Spleen (tissue), 11 donors: ENCODE measurements around the gene GPRIN1. TPM values are rescaled to one million over a fixed set of nuclear protein-coding genes. Genes with fewer than 3 reads are reported as not detected.
A peak's percentile ranks its signal among the peaks of the same experiment; 100 is the strongest.

Experiments
- DNase-seq: peaks from one replicate; pipeline ENCODE4 v3.0.0-alpha.2; 2020
- H3K27ac ChIP-seq, 8 donors: fragments of 200-600 bp; sonication (generic) in 7 of 8; 1 replicate in 4 of 8; 2 replicates in 4 of 8; pipeline versions ENCODE4 v1.5.0 to v1.8.0; 2016 to 2021; ENCODE audit warnings: inconsistent platforms in 4 of 8, mild to moderate bottlenecking in 4 of 8, moderate library complexity in 1 of 8
- H3K27me3 ChIP-seq, 7 donors: fragments of 200-600 bp; sonication (generic) in 6 of 7; replicated peaks in 1 of 7; 1 replicate in 4 of 7; 2 replicates in 3 of 7; pipeline versions ENCODE4 v1.5.0 to v1.8.0; 2016 to 2021; ENCODE audit warnings: inconsistent platforms in 3 of 7, mild to moderate bottlenecking in 1 of 7
- H3K36me3 ChIP-seq, 6 donors: fragments of 200-600 bp; sonication (generic) in 5 of 6; 1 replicate in 4 of 6; 2 replicates in 2 of 6; pipeline versions ENCODE4 v1.5.0 to v1.8.0; 2016 to 2021; ENCODE audit warnings: inconsistent platforms in 2 of 6
- H3K4me1 ChIP-seq, 6 donors: fragments of 200-600 bp; sonication (generic) in 5 of 6; 1 replicate in 3 of 6; 2 replicates in 3 of 6; pipeline versions ENCODE4 v1.5.0 to v1.8.0; 2016 to 2021; ENCODE audit warnings: inconsistent platforms in 3 of 6
- H3K4me3 ChIP-seq, 8 donors: fragments of 200-600 bp; sonication (generic) in 7 of 8; 1 replicate in 4 of 8; 2 replicates in 4 of 8; pipeline versions ENCODE4 v1.5.0 to v1.8.0; 2016 to 2021; ENCODE audit warnings: inconsistent platforms in 4 of 8, mild to moderate bottlenecking in 4 of 8, moderate library complexity in 2 of 8
- H3K9me3 ChIP-seq, 8 donors: fragments of 200-600 bp; sonication (generic) in 7 of 8; 1 replicate in 4 of 8; 2 replicates in 4 of 8; pipeline versions ENCODE4 v1.5.0 to v1.8.0; 2016 to 2021; ENCODE audit warnings: inconsistent platforms in 4 of 8
- POLR2A ChIP-seq, 3 donors: fragments of 450-650 bp; IDR thresholded peaks; one replicate each; pipeline ENCODE4 v1.5.1; 2017; ENCODE audit warnings: antibody characterized with exemption in 3 of 3, mild to moderate bottlenecking in 1 of 3
- POLR2AphosphoS5 ChIP-seq, 3 donors: sonication (generic); formaldehyde crosslinking; IDR thresholded peaks; one replicate each; pipeline ENCODE4 v1.5.1; 2017; ENCODE audit warnings: antibody characterized with exemption in 3 of 3
- WGBS, 5 donors: extraction: QIAGEN DNeasy Blood & Tissue Kit in 3 of 5; methylation state at CpG; one replicate each; pipeline versions ENCODE4 v1.1.5 to v1.1.7; 2013 to 2018; 5-methylcytosine and 5-hydroxymethylcytosine counted together
- intact Hi-C: fragments of 100-400 bp; cut with DNase I; formaldehyde crosslinking; loops from one replicate; pipeline ENCODE4 v1.15.0; 2023; ENCODE audit warnings: low total_unique reads
- polyA plus RNA-seq, 3 donors: library from polyadenylated mRNA; stranded (reverse); fragments of 200-250 nt; gene quantifications; one replicate each; pipeline ENCODE4 v1.2.1, GENCODE V29; 2013
- total RNA-seq, 7 donors: library from RNA; depleted of rRNA in 3 of 7; stranded (reverse); fragments of >200 nt in 3 of 7; fragmentation: NEBNext Ultra II Directional in 4 of 7; extraction: Animal tissue kit (Norgen Biotek cat#: 25700) in 4 of 7; gene quantifications; one replicate each; pipeline versions ENCODE4 v1.1.0 to v1.2.1, GENCODE V29; 2016 to 2021
- TF ChIP-seq, protein P1 (sequence below), 11 experiments: fragments of 200-600 bp in 7 of 11; fragments of 450-650 bp in 4 of 11; sonication (generic) in 4 of 11; IDR thresholded peaks in 8 of 11; conservative IDR thresholded peaks in 3 of 11; 1 replicate in 7 of 11; 2 replicates in 4 of 11; pipeline versions ENCODE4 v1.4.0 to v1.8.0; 2016 to 2021; ENCODE audit warnings: antibody characterized with exemption in 11 of 11, inconsistent platforms in 4 of 11, mild to moderate bottlenecking in 1 of 11
- donor health status: healthy with polysubstance abuse.
- donor health status: DM: no; HTN: no; CAD: no; lungs with moderate emphysema.
- donor health status: DM: no; HTN: no; CAD: no.
- donor health status: Bipolar disorder and iron deficiency.
- donor health status: healthy.
- donor health status: DM: no; HTN: no; CAD: no.
- donor health status: DM: yes; HTN: yes; CAD: no.

GPRIN1 gene
- total and polyA plus RNA-seq, 10 donors: 0.13 to 1.3 (median 0.76) TPM

DNA sequence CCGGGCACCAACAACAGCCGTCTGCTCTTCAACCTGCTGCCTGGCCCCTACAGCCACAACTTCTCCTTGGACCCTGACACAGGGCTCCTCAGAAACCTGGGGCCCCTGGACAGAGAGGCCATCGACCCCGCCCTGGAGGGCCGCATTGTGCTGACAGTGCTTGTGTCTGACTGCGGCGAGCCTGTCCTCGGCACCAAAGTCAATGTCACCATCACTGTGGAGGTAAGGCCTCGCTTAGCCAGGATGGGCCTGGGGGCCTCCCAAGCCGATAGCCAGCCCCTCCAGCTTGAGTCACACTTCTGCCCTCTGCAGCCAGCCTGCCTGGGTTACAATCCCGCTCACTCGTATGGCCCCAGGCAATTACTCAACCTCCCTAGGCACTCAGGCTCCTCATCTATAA is 28.6 kb downstream of the GPRIN1 start:
- H3K36me3 ChIP-seq: no peaks in the 10 kb centered on the region
- peaks cover 0 to 26% (median 20%) of the 10 kb centered on the region in 8 donors for H3K9me3 ChIP-seq
- no peaks in the 10 kb centered on the region for H3K4me1 ChIP-seq
- intact Hi-C loops: no loop called here
- no peak overlapping the region for H3K27ac ChIP-seq
- H3K4me3 ChIP-seq: no peak overlapping the region
- 78 to 93% (median 89%) methylated on average over 5 to 12 of the region's 12 CpGs for WGBS, 5 donors
- TF ChIP-seq, protein P1, sequence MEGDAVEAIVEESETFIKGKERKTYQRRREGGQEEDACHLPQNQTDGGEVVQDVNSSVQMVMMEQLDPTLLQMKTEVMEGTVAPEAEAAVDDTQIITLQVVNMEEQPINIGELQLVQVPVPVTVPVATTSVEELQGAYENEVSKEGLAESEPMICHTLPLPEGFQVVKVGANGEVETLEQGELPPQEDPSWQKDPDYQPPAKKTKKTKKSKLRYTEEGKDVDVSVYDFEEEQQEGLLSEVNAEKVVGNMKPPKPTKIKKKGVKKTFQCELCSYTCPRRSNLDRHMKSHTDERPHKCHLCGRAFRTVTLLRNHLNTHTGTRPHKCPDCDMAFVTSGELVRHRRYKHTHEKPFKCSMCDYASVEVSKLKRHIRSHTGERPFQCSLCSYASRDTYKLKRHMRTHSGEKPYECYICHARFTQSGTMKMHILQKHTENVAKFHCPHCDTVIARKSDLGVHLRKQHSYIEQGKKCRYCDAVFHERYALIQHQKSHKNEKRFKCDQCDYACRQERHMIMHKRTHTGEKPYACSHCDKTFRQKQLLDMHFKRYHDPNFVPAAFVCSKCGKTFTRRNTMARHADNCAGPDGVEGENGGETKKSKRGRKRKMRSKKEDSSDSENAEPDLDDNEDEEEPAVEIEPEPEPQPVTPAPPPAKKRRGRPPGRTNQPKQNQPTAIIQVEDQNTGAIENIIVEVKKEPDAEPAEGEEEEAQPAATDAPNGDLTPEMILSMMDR (IDR thresholded peaks at IDR 0.05 in 8 of 11, conservative IDR thresholded peaks at IDR 0.05 in 3 of 11): no peak
- TF ChIP-seq POLR2A (IDR thresholded peaks at IDR 0.05) (no peak), POLR2AphosphoS5 (IDR thresholded peaks at IDR 0.05) (no peak)
- H3K27me3 ChIP-seq: peaks cover 0 to 5% (median 0%) of the 10 kb centered on the region in 7 donors
- no peak for DNase-seq

GRCh38 chr5:176579323-176579722 is 30.6 kb downstream of the GPRIN1 start:
- no peak for DNase-seq
- H3K27ac ChIP-seq: no peak overlapping the region
- H3K4me1 ChIP-seq: peaks cover 0 to under 1% (median 0%) of the 10 kb centered on the region in 6 donors
- peaks cover 0 to 6% (median under 1%) of the 10 kb centered on the region in 8 donors for H3K9me3 ChIP-seq
- TF ChIP-seq POLR2AphosphoS5 (IDR thresholded peaks at IDR 0.05): no peak
- no peak for TF ChIP-seq POLR2A (IDR thresholded peaks at IDR 0.05)
- TF ChIP-seq, protein P1 (IDR thresholded peaks at IDR 0.05 in 8 of 11, conservative IDR thresholded peaks at IDR 0.05 in 3 of 11): no peak
- no peak overlapping the region for H3K4me3 ChIP-seq
- 32 to 87% (median 73%) methylated on average over 4 of the region's 4 CpGs for WGBS, 5 donors
- intact Hi-C loops: no loop called here
- H3K27me3 ChIP-seq: peaks cover 0 to 5% (median 0%) of the 10 kb centered on the region in 7 donors
- no peaks in the 10 kb centered on the region for H3K36me3 ChIP-seq

DNA sequence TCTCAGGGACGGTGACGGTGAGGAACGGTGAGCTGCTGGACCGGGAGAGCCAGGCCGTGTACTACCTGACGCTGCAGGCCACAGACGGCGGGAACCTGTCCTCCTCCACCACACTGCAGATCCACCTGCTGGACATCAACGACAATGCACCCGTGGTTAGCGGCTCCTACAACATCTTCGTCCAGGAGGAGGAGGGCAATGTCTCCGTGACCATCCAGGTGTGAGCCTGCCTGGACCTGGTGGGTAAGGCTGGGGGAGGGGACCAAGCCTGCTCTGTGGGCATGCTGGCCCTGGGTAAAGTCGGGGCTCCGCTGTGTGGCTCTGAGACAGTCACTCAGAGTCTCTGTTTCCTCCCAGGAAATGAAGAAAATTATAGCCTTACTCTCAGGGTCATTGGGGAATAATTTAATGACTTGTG is 31.6 kb downstream of the GPRIN1 start:
- no peak for TF ChIP-seq POLR2AphosphoS5 (IDR thresholded peaks at IDR 0.05)
- TF ChIP-seq POLR2A (IDR thresholded peaks at IDR 0.05): no peak
- TF ChIP-seq, protein P1 (IDR thresholded peaks at IDR 0.05 in 8 of 11, conservative IDR thresholded peaks at IDR 0.05 in 3 of 11): peak in 10 of 11 experiments; percentile 11 to 62 (median 44)
- no peak overlapping the region for H3K4me3 ChIP-seq
- no peak overlapping the region for H3K27ac ChIP-seq
- peaks cover 0 to 10% (median 0%) of the 10 kb centered on the region in 7 donors for H3K27me3 ChIP-seq
- 39 to 45% (median 43%) methylated on average over 11 to 15 of the region's 15 CpGs for WGBS, 5 donors
- DNase-seq: no peak
- H3K9me3 ChIP-seq: no peaks in the 10 kb centered on the region
- peaks cover 0 to 8% (median 2%) of the 10 kb centered on the region in 6 donors for H3K4me1 ChIP-seq
- intact Hi-C loops: no loop called here
- H3K36me3 ChIP-seq: no peaks in the 10 kb centered on the region

- H3K4me3 ChIP-seq: no peak overlapping the region
- TF ChIP-seq POLR2A (IDR thresholded peaks at IDR 0.05): no peak
- 76 to 85% (median 81%) methylated on average over 25 to 36 of the region's 36 CpGs for WGBS, 5 donors
- H3K36me3 ChIP-seq: no peaks in the 10 kb centered on the region
- intact Hi-C loops: no loop called here
- peaks cover 0 to 10% (median 0%) of the 10 kb centered on the region in 7 donors for H3K27me3 ChIP-seq
- no peak overlapping the region for H3K27ac ChIP-seq
- H3K9me3 ChIP-seq: no peaks in the 10 kb centered on the region
- peaks cover 0 to 8% (median 2%) of the 10 kb centered on the region in 6 donors for H3K4me1 ChIP-seq
- no peak for DNase-seq
These were observed 32.4 kb downstream of the GPRIN1 start for GRCh38 chr5:176577312-176578176.
